T-helper 17 cell (primary cell): ENCODE data around the gene ABITRAM. TPM values are rescaled to one million over a fixed set of nuclear protein-coding genes. Genes with fewer than 3 reads are reported as not detected.
"Not testable (repeated sequence)": the region's sequence is repeated elsewhere in the genome, so short reads cannot be mapped to it uniquely, and the experiment has no call there.

ENCODE experiments used
- ATAC-seq: fragments of 150-1000 bp; cut with Tn5 transposase; 2 replicates; pipeline ENCODE4 v1.10.0; 2021; ENCODE audit warnings: mild to moderate bottlenecking, moderate library complexity
- DNase-seq, 3 donors: peaks; one replicate each; pipeline versions ENCODE4 v3.0.0 to v3.0.0-alpha.2; 2020 to 2021
- H3K9me3 ChIP-seq: one replicate; pipeline ENCODE4 v1.7.0; 2013; ENCODE audit warnings: low read length, mild to moderate bottlenecking; ENCODE audit not compliant: control insufficient read depth, poor library complexity, severe bottlenecking
- H3K27ac Mint-ChIP-seq: one replicate; pipeline ENCODE4 v1.8.0; 2022; ENCODE audit warnings: mild to moderate bottlenecking, moderate library complexity, mixed read lengths
- H3K27me3 Mint-ChIP-seq: one replicate; pipeline ENCODE4 v1.8.0; 2022; ENCODE audit warnings: mixed read lengths
- H3K36me3 Mint-ChIP-seq: one replicate; pipeline ENCODE4 v1.8.0; 2022; ENCODE audit warnings: low read depth, mixed read lengths
- H3K4me1 Mint-ChIP-seq: one replicate; pipeline ENCODE4 v1.8.0; 2022; ENCODE audit warnings: mild to moderate bottlenecking, mixed read lengths
- H3K4me3 Mint-ChIP-seq: one replicate; pipeline ENCODE4 v1.8.0; 2022; ENCODE audit warnings: mild to moderate bottlenecking, moderate library complexity, mixed read lengths
- total RNA-seq, 4 donors: library from RNA in 2 of 4; stranded (reverse) in 2 of 4; gene quantifications; one replicate each; pipeline ENCODE4 v1.2.3 and lab custom pipeline; 2022 to 2026

The ABITRAM gene
- total RNA-seq, 2 donors from 2014 or later = 10.5 to 11.1 TPM

DNA sequence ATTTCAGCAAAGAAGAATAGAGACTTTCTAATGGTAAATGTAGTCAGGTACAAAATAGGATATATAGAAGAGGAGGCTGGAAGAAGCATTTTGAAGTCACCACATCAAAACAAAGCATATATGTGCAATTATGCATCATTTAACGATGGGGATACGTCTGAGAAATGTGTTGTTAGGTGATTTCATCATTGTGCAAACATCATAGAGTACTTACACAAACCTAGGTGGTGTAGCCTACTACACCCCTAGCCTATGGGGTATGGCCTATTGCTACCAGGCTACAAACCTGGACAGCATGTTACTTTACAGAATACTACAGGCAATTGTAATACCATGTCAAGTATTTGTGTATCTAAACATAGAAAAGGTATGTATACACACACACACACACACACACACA is 28.7 kb upstream of the ABITRAM start:
- H3K9me3 ChIP-seq = no peaks in the 10 kb centered on the region
- Mint-ChIP-seq H3K4me1 (peaks cover 19% of the 10 kb centered on the region), H3K36me3 (peaks cover 42% of the 10 kb centered on the region), H3K4me3 (no peak overlapping the region), H3K27me3 (no peaks in the 10 kb centered on the region), H3K27ac (peak overlapping the region; percentile 34)
- DNase-seq (no peak), ATAC-seq (no peak)

DNA sequence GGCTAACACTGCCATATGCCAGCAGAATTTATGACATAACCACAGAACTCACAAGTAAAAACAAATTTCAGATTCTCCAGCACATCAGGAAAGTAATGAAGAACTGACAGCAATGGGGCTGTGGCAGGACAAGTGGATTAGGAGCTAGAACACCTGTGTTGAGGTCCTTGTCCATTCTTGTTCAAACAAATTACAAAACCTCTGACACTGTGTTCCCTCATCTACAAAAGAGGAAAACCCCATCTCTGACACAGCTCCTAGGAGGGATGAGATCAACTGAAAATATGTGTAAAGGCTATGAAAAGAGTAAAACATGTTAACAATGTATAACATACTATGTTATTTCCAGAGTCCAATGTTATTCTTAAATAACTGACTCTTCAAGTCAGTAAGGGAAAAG is 23.8 kb upstream of the ABITRAM start:
- Mint-ChIP-seq H3K4me3 (no peak overlapping the region), H3K27me3 (no peaks in the 10 kb centered on the region), H3K36me3 (peaks cover 23% of the 10 kb centered on the region), H3K27ac (peak overlapping the region; percentile 66), H3K4me1 (peaks cover 20% of the 10 kb centered on the region)
- no peak for ATAC-seq
- H3K9me3 ChIP-seq = no peaks in the 10 kb centered on the region
- DNase-seq = no peak

DNA sequence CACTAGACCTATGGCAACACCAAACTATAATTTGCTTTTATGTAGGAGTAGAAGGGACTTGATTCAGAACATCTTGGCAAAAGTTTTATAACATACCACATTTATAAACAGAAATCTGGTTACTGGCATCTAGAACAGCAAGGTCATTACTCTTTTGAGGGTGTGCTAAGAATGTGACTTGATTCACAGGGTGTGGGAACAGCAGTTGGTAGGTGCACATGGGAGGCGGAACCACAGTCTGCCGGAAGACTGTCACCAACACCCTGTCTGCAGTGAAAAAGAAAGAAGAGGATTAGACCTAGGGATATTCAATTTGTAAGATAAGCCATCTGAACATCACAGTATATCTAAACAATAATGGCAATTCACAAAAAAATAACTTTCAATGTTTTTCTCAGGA is 23.3 kb upstream of the ABITRAM start:
- H3K27ac Mint-ChIP-seq = peak overlapping the region; percentile 66
- peaks cover 22% of the 10 kb centered on the region for H3K36me3 Mint-ChIP-seq
- no peaks in the 10 kb centered on the region for H3K27me3 Mint-ChIP-seq
- DNase-seq = no peak
- H3K4me1 Mint-ChIP-seq = peaks cover 20% of the 10 kb centered on the region
- no peaks in the 10 kb centered on the region for H3K9me3 ChIP-seq
- no peak overlapping the region for H3K4me3 Mint-ChIP-seq
- no peak for ATAC-seq

DNA sequence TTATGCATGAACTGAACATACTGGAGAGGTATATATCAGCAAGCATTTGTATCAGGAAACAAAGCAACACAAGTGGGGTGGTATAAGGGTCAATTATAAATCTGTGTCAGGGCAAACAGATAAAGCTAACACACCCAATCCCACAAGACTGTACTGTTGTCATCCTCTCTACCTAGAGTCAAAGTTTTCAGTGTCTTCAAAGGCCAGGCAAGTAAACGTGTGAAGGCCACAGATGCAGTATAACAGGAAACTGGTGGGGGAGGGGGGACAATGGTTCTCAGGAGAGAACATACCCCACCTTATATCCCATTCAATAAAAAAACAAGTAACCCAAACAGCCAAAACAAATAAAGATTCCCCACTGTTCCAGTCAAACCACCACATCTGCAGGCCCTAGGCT is 22.4 kb upstream of the ABITRAM start:
- DNase-seq (no peak), ATAC-seq (peak; percentile 72)
- Mint-ChIP-seq H3K4me1 (peaks cover 20% of the 10 kb centered on the region), H3K4me3 (no peak overlapping the region), H3K27me3 (no peaks in the 10 kb centered on the region), H3K36me3 (peaks cover 21% of the 10 kb centered on the region), H3K27ac (peak overlapping the region; percentile 66)
- no peaks in the 10 kb centered on the region for H3K9me3 ChIP-seq

DNA sequence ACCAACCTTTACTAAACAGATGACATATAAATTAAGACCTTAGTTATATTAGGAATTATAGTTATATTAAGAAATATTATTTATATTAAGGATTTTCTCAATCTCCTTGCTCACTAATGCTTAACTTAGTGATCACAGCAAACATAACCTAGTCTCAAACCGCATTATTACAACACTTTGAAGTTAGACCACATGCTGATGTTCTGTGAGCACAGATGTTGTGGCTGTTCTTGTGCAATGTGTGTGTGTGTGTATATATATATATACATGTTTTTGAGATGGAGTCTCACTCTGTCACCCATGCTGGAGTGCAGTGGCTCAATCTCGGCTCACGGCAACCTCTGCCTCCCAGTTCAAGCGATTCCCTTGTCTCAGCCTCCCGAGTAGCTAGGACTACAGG is 20.8 kb upstream of the ABITRAM start:
- no peaks in the 10 kb centered on the region for H3K27me3 Mint-ChIP-seq
- H3K4me1 Mint-ChIP-seq = peaks cover 19% of the 10 kb centered on the region
- DNase-seq (no peak), ATAC-seq (no peak)
- peaks cover 14% of the 10 kb centered on the region for H3K36me3 Mint-ChIP-seq
- no peaks in the 10 kb centered on the region for H3K9me3 ChIP-seq
- H3K27ac Mint-ChIP-seq = no peak overlapping the region
- H3K4me3 Mint-ChIP-seq = no peak overlapping the region

DNA sequence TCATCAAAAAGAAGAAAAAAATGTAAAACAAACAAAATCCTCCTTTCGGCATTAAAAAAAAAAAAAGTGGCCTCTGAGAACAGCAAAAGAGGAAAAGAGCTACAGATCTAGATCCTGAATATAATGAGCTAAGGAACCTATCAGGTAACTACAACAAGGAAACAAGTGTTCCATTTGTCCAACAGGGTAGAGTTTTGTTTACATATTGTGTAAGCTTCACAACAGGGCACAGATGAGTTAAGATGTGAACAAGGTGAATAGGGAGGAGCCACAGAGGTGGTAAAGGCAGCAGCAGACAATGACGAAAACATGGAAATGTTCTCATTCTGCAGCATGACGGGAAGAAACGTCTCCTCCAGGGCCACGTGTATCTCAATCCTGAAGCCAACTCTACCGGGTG is 14.7 kb upstream of the ABITRAM start:
- Mint-ChIP-seq H3K36me3 (peaks cover 9% of the 10 kb centered on the region), H3K27me3 (no peaks in the 10 kb centered on the region), H3K27ac (no peak overlapping the region)

DNA sequence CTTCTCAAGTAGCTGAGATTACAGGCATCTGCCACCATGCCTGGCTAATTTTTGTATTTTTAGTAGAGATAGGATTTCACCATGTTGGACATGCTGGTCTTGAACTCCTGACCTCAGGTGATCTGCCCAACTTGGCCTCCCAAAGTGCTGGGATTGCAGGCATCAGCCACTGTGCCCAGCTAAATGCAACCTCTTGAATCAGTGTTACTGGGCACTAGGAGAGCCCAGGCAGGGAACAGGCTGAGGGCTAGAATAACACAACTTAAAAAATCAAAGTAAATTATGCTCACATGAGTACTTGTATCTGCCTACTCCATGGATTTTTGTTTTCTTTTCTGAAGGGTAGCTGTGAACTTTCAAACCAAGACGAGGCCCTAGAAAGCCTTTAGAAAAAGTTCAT is 13.8 kb upstream of the ABITRAM start:
- H3K36me3 Mint-ChIP-seq = peaks cover 18% of the 10 kb centered on the region
- ATAC-seq, H3K4me1 Mint-ChIP-seq: not testable (repeated sequence)

More for the DNA sequence above, 14.7 kb upstream of the ABITRAM start:
- no peaks in the 10 kb centered on the region for H3K9me3 ChIP-seq
- no peak for ATAC-seq
- H3K4me1 Mint-ChIP-seq = peaks cover under 1% of the 10 kb centered on the region
- H3K4me3 Mint-ChIP-seq = no peak overlapping the region
- no peak for DNase-seq

DNA sequence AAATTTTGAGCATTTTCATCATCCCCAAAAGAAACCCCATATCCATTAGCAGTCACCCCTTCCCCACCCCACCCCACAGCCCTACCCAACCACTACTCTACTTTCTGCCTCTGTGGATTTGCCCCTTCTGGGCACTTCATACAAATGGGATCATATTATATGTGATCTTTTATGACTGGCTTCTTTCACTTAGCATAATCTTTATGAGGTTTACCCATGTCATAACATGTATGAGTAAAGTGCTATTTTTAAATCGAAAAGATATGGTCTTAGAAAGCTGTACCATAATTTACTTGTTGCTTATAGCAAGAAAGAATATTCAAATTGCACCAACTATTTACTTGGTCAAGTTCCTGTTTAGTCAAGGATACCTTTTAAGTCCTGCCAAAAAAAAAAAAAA is 13.0 kb upstream of the ABITRAM start:
- Mint-ChIP-seq H3K4me1 (peaks cover 11% of the 10 kb centered on the region), H3K27me3 (no peaks in the 10 kb centered on the region), H3K27ac (no peak overlapping the region), H3K36me3 (peaks cover 20% of the 10 kb centered on the region), H3K4me3 (no peak overlapping the region)
- ATAC-seq = no peak
- DNase-seq = no peak
- no peaks in the 10 kb centered on the region for H3K9me3 ChIP-seq

More for the DNA sequence above, 13.8 kb upstream of the ABITRAM start:
- not testable (repeated sequence) for DNase-seq, H3K27me3 Mint-ChIP-seq, H3K27ac Mint-ChIP-seq, H3K9me3 ChIP-seq, H3K4me3 Mint-ChIP-seq

DNA sequence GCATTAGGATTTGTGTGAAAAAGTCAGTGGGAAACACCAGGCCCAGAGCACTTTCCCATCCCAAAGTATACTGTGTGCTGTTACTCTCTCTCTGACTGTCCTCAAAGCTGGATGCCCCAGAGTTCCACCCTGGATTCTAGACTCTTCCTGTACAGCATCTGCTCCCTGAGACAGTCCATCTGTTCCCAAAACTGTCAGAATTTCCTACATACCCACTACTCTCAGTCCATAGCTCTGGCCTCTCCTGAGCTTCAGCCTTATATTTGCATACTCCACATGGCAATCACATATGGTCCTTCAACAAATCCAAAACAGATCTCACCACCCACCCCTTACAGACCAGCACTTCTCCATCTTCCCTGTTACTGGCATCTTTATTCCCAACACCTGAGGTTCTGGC is 9.7 kb upstream of the ABITRAM start:
- DNase-seq (no peak), ATAC-seq (no peak)
- Mint-ChIP-seq H3K4me1 (peaks cover 15% of the 10 kb centered on the region), H3K27ac (no peak overlapping the region), H3K27me3 (no peaks in the 10 kb centered on the region), H3K36me3 (peaks cover 21% of the 10 kb centered on the region), H3K4me3 (no peak overlapping the region)
- no peaks in the 10 kb centered on the region for H3K9me3 ChIP-seq

DNA sequence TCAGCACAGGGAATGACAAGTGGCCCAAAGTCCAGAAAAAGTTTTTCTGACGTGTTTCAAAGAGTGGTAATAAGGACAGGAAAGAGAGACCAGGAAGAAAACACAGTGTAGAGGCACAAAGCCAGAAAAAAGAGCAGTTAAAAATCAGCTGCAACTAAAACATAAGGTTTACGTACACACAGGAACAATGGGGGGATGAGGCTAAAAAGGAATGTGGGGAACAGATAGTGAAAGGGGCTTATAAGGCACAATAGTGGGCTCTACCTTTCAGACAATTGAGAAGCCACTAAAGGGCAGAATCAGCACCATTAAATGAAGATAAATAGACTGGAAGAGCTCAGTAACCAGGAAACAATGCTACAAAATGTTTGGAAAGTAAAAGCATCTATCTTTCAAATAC is 5.8 kb upstream of the ABITRAM start:
- no peak for ATAC-seq
- Mint-ChIP-seq H3K27ac (no peak overlapping the region), H3K36me3 (peaks cover 24% of the 10 kb centered on the region), H3K4me1 (peaks cover 29% of the 10 kb centered on the region), H3K4me3 (no peak overlapping the region), H3K27me3 (no peaks in the 10 kb centered on the region)
- H3K9me3 ChIP-seq = no peaks in the 10 kb centered on the region
- DNase-seq = no peak

DNA sequence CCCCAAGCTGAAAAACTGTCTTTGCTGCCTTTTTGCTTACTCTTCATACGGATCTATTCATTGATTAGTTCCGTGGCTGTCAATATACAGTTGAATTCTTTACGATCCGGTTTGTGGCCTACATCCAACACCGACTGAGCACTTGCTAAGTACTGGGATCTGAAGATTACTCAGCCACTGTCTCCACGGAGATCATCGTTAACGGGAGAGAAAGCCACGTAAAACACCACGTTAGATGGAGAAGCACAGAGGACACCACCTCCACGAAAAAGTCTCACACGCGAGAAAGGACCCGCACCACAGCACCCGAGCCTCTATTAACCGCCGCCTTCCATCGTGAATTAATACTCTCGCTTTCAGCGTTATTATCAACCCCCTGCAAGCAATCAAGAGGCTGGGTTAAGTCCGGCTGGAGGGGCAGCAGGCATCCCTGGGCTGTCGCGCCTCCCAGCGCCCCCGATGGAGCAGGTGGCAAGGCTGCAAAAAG is 926 bp upstream of the ABITRAM start:
- no peaks in the 10 kb centered on the region for H3K27me3 Mint-ChIP-seq
- peaks cover 26% of the 10 kb centered on the region for H3K4me1 Mint-ChIP-seq
- peak overlapping the region; percentile 99 for H3K4me3 Mint-ChIP-seq
- DNase-seq = no peak
- no peak for ATAC-seq
- peaks cover 10% of the 10 kb centered on the region for H3K36me3 Mint-ChIP-seq
- peak overlapping the region; percentile 94 for H3K27ac Mint-ChIP-seq
- no peaks in the 10 kb centered on the region for H3K9me3 ChIP-seq

DNA sequence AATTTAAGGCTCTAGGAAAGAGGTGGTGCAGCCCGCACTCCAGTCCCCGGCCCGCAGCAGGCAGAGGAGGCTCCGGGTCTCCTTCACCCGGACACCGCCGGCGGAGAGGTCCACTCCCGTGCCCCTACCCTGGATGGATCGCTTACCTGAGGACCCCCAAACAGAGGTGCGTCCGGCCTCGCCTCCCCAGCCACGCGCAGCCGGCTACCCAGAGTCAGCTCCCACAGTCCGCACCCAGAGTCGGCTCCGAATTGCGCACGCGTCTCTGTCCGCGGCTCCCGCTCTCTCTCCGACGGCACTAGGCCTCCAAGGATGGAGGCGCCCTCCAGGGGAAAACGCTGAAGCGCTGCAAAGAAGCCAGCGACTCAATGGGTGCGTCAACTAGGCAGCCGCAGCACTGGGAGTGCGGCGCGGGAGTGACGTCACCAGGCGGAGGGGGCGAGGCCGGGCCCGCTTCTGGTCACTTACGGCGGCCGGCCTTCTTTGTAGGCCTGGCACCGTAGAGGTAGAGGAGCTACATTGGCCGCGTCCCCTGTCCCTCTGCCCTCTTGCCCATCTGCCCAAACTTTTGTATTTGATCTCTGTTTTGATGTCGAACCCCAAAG is 380 bp upstream of the ABITRAM start, which contains the start of gene ELP1:
TSS of gene ELP1 (minus strand) at position 407 of the 605 bp plus-strand sequence. CDS start 2,978 bp downstream, outside the sequence.
- DNase-seq (peak; percentile 87 to 89 (median 88)), ATAC-seq (peak; percentile 88)
- Mint-ChIP-seq H3K27ac (peak within 1 kb of the TSS; percentile 94), H3K27me3 (no peaks in the 10 kb centered on the region), H3K36me3 (peaks cover 7% of the 10 kb centered on the region), H3K4me3 (peak within 1 kb of the TSS; percentile 99), H3K4me1 (peaks cover 24% of the 10 kb centered on the region)
- H3K9me3 ChIP-seq = no peaks in the 10 kb centered on the region

DNA sequence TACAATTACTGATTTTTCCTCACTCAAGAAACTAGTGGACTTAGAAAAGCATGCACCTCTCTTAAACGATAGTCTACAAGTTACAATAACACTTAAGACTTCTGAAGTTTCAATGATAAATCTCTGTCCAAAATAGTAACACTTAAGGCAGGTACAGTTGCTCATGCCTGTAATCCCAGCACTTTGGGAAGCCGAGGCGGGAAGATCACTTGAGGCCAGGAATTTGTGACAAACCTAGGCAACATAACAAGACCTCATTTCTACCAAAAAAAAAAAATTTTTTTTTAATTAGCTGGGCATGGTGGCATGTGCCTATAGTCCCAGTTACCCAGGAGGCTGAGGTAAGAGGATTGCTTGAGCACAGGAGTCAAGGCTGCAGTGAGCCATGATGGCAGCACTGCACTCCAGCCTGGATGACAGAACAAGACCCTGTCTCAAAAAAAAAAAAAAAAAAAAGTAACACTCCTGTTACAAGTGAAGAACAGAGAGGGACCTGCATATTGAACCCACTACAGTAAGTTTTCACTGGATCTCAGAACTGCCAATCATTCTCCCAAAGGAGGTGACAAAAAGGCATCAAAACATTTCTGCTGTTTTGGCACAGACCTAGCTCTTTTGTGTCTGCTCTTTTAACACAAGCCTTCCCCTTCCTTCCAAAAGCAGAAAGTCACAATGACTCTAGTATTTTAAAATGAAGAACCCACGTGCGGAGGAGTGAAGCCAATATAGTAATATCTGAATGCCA is 3.5 kb downstream of the ABITRAM start:
- H3K4me3 Mint-ChIP-seq = no peak overlapping the region
- H3K36me3 Mint-ChIP-seq = peaks cover 7% of the 10 kb centered on the region
- ATAC-seq (no peak), DNase-seq (no peak)
- no peaks in the 10 kb centered on the region for H3K27me3 Mint-ChIP-seq
- peaks cover 16% of the 10 kb centered on the region for H3K4me1 Mint-ChIP-seq
- H3K9me3 ChIP-seq = no peaks in the 10 kb centered on the region
- H3K27ac Mint-ChIP-seq = peak overlapping the region; percentile 60
